PC-3 (cell line): ENCODE results near the gene KDM6A. TPM values are rescaled to one million over a fixed set of nuclear protein-coding genes. Genes with fewer than 3 reads are reported as not detected.

Experiments used
- ATAC-seq: fragments of 200-7000 bp; cut with Tn5 transposase; 2 replicates; pipeline ENCODE4 v1.9.1; 2020; ENCODE audit warnings: mild to moderate bottlenecking, moderate library complexity
- BruUV-seq: library from RNA; stranded (reverse); fragments of 400-500 nt; replicated peaks from 2 replicates; lab custom pipeline; 2021; lab: Mats Ljungman, UMichigan
- CTCF ChIA-PET: fragments of 300-600 bp; sonication (Branson Sonifier 250); formaldehyde crosslinking; loops from one replicate; lab custom pipeline; 2022; ENCODE audit warnings: antibody characterized with exemption; lab: Charles Lee
- POLR2A ChIA-PET: fragments of 300-600 bp; sonication (Branson Sonifier 250); formaldehyde crosslinking; loops from one replicate; lab custom pipeline; 2022; ENCODE audit warnings: antibody characterized with exemption; ENCODE audit not compliant: unreplicated experiment; lab: Charles Lee
- DNase-seq: peaks from one replicate; pipeline ENCODE4 v3.0.0-alpha.2; 2015
- H2AFZ ChIP-seq: fragments of 300-600 bp; sonication (generic); 2 replicates; pipeline ENCODE4 v1.6.0; 2016; ENCODE audit warnings: antibody characterized with exemption, low read length
- H3F3A ChIP-seq: fragments of 300-600 bp; sonication (generic); one replicate; pipeline ENCODE4 v1.6.0; 2017; ENCODE audit warnings: antibody characterized with exemption, low read length, control low read depth, mild to moderate bottlenecking; ENCODE audit not compliant: unreplicated experiment
- H3K27ac ChIP-seq: fragments of 300-600 bp; sonication (generic); 2 replicates; pipeline ENCODE4 v1.5.1; 2016; ENCODE audit warnings: mild to moderate bottlenecking, low read length
- H3K27me3 ChIP-seq: fragments of 300-600 bp; sonication (generic); 2 replicates; pipeline ENCODE4 v1.6.1; 2016; ENCODE audit warnings: low read length, mixed read lengths
- H3K36me3 ChIP-seq: fragments of 300-600 bp; sonication (generic); 2 replicates; pipeline ENCODE4 v1.6.1; 2016; ENCODE audit warnings: low read depth, mixed run types, low read length, mixed read lengths
- H3K4me1 ChIP-seq: fragments of 300-600 bp; sonication (generic); 2 replicates; pipeline ENCODE4 v1.5.1; 2016; ENCODE audit warnings: low read length; ENCODE audit not compliant: insufficient read depth
- H3K4me2 ChIP-seq: fragments of 300-600 bp; sonication (generic); 2 replicates; pipeline ENCODE4 v1.6.0; 2016; ENCODE audit warnings: low read length
- H3K4me3 ChIP-seq: fragments of 300-600 bp; sonication (generic); 2 replicates; pipeline ENCODE4 v1.5.1; 2016; ENCODE audit warnings: mild to moderate bottlenecking, low read length, mixed read lengths
- H3K79me2 ChIP-seq: fragments of 300-600 bp; sonication (generic); 2 replicates; pipeline ENCODE4 v1.6.1; 2017; ENCODE audit warnings: low read length, mixed read lengths
- H3K9ac ChIP-seq: fragments of 300-600 bp; sonication (generic); 2 replicates; pipeline ENCODE4 v1.6.0; 2016; ENCODE audit warnings: mild to moderate bottlenecking, low read length
- H3K9me2 ChIP-seq: fragments of 300-600 bp; sonication (generic); replicated peaks from 2 replicates; pipeline ENCODE4 v1.6.1; 2016; ENCODE audit warnings: mixed run types, low read length, mixed read lengths
- H3K9me3 ChIP-seq: fragments of 300-600 bp; sonication (generic); 2 replicates; pipeline ENCODE4 v1.6.1; 2016; ENCODE audit warnings: low read length, mixed read lengths
- H4K20me1 ChIP-seq: fragments of 300-600 bp; sonication (generic); 2 replicates; pipeline ENCODE4 v1.6.1; 2016; ENCODE audit warnings: low read length, mixed read lengths
- CTCF ChIP-seq: fragments of 300-600 bp; sonication (generic); conservative IDR thresholded peaks from 2 replicates; pipeline ENCODE4 v1.5.1; 2017; ENCODE audit warnings: antibody characterized with exemption, low read depth, mild to moderate bottlenecking, low read length
- EZH2 ChIP-seq: fragments of 300-600 bp; sonication (generic); IDR thresholded peaks from one replicate; pipeline ENCODE4 v1.6.1; 2017; ENCODE audit warnings: antibody characterized with exemption, mild to moderate bottlenecking, low read length; ENCODE audit not compliant: unreplicated experiment
- EZH2phosphoT487 ChIP-seq: fragments of 300-600 bp; sonication (generic); IDR thresholded peaks from 2 replicates; pipeline ENCODE4 v1.6.1; 2018; ENCODE audit warnings: mild to moderate bottlenecking, antibody characterized with exemption, low read length, borderline replicate concordance
- intact Hi-C: fragments of 100-400 bp; cut with micrococcal nuclease; formaldehyde crosslinking; loops from 2 replicates; pipeline ENCODE4 v1.9.0; 2023
- total RNA-seq: library from RNA; depleted of rRNA; stranded (reverse); fragments of >200 nt; gene quantifications from 2 replicates; pipeline ENCODE4 v1.2.3, GENCODE V29; 2014

KDM6A gene
- total RNA-seq, 1 experiment from 2014 or later, result 31.3 TPM

GRCh38 chrX:44967221-44967620 is 94.2 kb downstream of the KDM6A start:
- ChIA-PET CTCF (no interaction called here), POLR2A (no interaction called here)
- no peak for TF ChIP-seq CTCF
- no peak for TF ChIP-seq EZH2phosphoT487
- TF ChIP-seq EZH2, result no peak
- intact Hi-C loops, result no loop called here
- Histone ChIP-seq H3K9me3 (no peaks in the 10 kb centered on the region), H2AFZ (no peak overlapping the region), H3F3A (peaks cover 8% of the 10 kb centered on the region), H3K9ac (no peak overlapping the region), H3K4me2 (no peak overlapping the region), H3K27ac (peak overlapping the region; percentile 80), H3K27me3 (no peaks in the 10 kb centered on the region), H3K4me1 (peaks cover 21% of the 10 kb centered on the region), H3K79me2 (peaks cover 87% of the 10 kb centered on the region), H3K4me3 (no peak overlapping the region), H3K36me3 (0 out of 2 replicates have a peak, but pooled peaks cover 2% of the 10 kb centered on the region), H4K20me1 (0 out of 2 replicates have a peak, but pooled peaks cover 3% of the 10 kb centered on the region), H3K9me2 (no peaks in the 10 kb centered on the region)
- ATAC-seq (peak; percentile 98), DNase-seq (peak; percentile 79)
- no TSS peak for BruUV-seq

GRCh38 chrX:44970709-44971108 is 97.7 kb downstream of the KDM6A start:
- Histone ChIP-seq H3K4me2 (no peak overlapping the region), H3K36me3 (0 out of 2 replicates have a peak, but pooled peaks cover 5% of the 10 kb centered on the region), H3K4me3 (no peak overlapping the region), H4K20me1 (peaks cover 6% of the 10 kb centered on the region; the same call in 1 of the 2 replicates), H3K27me3 (no peaks in the 10 kb centered on the region), H3K9me3 (no peaks in the 10 kb centered on the region), H3K9ac (no peak overlapping the region), H2AFZ (no peak overlapping the region), H3K27ac (no peak overlapping the region), H3K9me2 (no peaks in the 10 kb centered on the region), H3K4me1 (peaks cover 41% of the 10 kb centered on the region), H3F3A (peaks cover 13% of the 10 kb centered on the region), H3K79me2 (peaks cover 87% of the 10 kb centered on the region)
- no peak for DNase-seq
- intact Hi-C loops, result loop anchor here (10.0 kb wide), 1 partner anchor 94 kb away; no protein-coding TSS in a partner anchor
- TF ChIP-seq CTCF (no peak), EZH2phosphoT487 (no peak), EZH2 (no peak)
- ChIA-PET CTCF (no interaction called here), POLR2A (no interaction called here)
- no TSS peak for BruUV-seq
- ATAC-seq, result no peak

- TF ChIP-seq EZH2 (no peak), EZH2phosphoT487 (no peak), CTCF (no peak)
- intact Hi-C loops, result loop anchor here (10.0 kb wide), 1 partner anchor 93 kb away; no protein-coding TSS in a partner anchor
- H3K36me3 ChIP-seq, result peaks cover 12% of the 10 kb centered on the region
- no peak overlapping the region for H2AFZ ChIP-seq
- peaks cover 6% of the 10 kb centered on the region; the same call in 1 of the 2 replicates for H4K20me1 ChIP-seq
- H3K27me3 ChIP-seq, result no peaks in the 10 kb centered on the region
- no peak overlapping the region for H3K9ac ChIP-seq
- H3K4me3 ChIP-seq, result no peak overlapping the region
- H3K79me2 ChIP-seq, result peaks cover 90% of the 10 kb centered on the region
- H3K27ac ChIP-seq, result no peak overlapping the region
- peaks cover 9% of the 10 kb centered on the region for H3F3A ChIP-seq
- DNase-seq (no peak), ATAC-seq (no peak)
- POLR2A ChIA-PET, result no interaction called here
- H3K9me2 ChIP-seq, result no peaks in the 10 kb centered on the region
- H3K4me2 ChIP-seq, result no peak overlapping the region
- CTCF ChIA-PET, result no interaction called here
- no TSS peak for BruUV-seq
- H3K9me3 ChIP-seq, result no peaks in the 10 kb centered on the region
- H3K4me1 ChIP-seq, result peaks cover 39% of the 10 kb centered on the region
Observed at GRCh38 chrX:44971674-44972073, 98.7 kb downstream of the KDM6A start.
